HepG2 (cell line): Measurements from ENCODE around the gene HOMEZ. TPM values are rescaled to one million over a fixed set of nuclear protein-coding genes. Genes with fewer than 3 reads are reported as not detected.

Experiments used
- ETV5 ChIP-seq: IDR thresholded peaks from 2 replicates; pipeline ENCODE4 v1.6.1; 2018; ENCODE audit warnings: missing biosample characterization, missing genetic modification reagents, inconsistent platforms, borderline replicate concordance
- GLI4 ChIP-seq: sonication (generic); formaldehyde crosslinking; IDR thresholded peaks from 2 replicates; pipeline ENCODE4 v1.5.1; 2020; ENCODE audit warnings: missing genetic modification reagents, mild to moderate bottlenecking, moderate library complexity, borderline replicate concordance
- HHEX ChIP-seq: IDR thresholded peaks from 2 replicates; pipeline ENCODE4 v1.6.1; 2016; ENCODE audit warnings: control low read depth
- HNRNPLL ChIP-seq: fragments of 200-400 bp; formaldehyde crosslinking; IDR thresholded peaks from 2 replicates; pipeline ENCODE4 v1.6.1; 2017; ENCODE audit warnings: mild to moderate bottlenecking, low read depth, low read length; ENCODE audit not compliant: poor library complexity, severe bottlenecking
- JUND ChIP-seq: sonication (generic); formaldehyde crosslinking; IDR thresholded peaks from 2 replicates; pipeline ENCODE4 v1.8.0; 2022; ENCODE audit warnings: mild to moderate bottlenecking, missing genetic modification reagents
- MAFG ChIP-seq: sonication (generic); formaldehyde crosslinking; IDR thresholded peaks from 2 replicates; pipeline ENCODE4 v1.5.1; 2020; ENCODE audit warnings: mild to moderate bottlenecking, missing genetic modification reagents
- MBD4 ChIP-seq: IDR thresholded peaks from 2 replicates; pipeline ENCODE4 v1.6.1; 2012; ENCODE audit warnings: low read length, inconsistent platforms, borderline replicate concordance
- NFE2L2 ChIP-seq: fragments of 150-350 bp; IDR thresholded peaks from 2 replicates; pipeline ENCODE4 v1.6.1; 2014; ENCODE audit warnings: low read length
- NFKBIZ ChIP-seq: IDR thresholded peaks from 2 replicates; pipeline ENCODE4 v1.6.1; 2018; ENCODE audit warnings: missing genetic modification reagents, missing compliant biosample characterization
- PHF8 ChIP-seq: sonication (generic); formaldehyde crosslinking; IDR thresholded peaks from 2 replicates; pipeline ENCODE4 v1.5.0; 2020; ENCODE audit warnings: missing genetic modification reagents
- SP140L ChIP-seq: sonication (generic); formaldehyde crosslinking; IDR thresholded peaks from 2 replicates; pipeline ENCODE4 v1.4.0; 2020; ENCODE audit warnings: missing genetic modification reagents, borderline replicate concordance
- SRY ChIP-seq: sonication (generic); formaldehyde crosslinking; IDR thresholded peaks from 2 replicates; pipeline ENCODE4 v1.8.0; 2022; ENCODE audit warnings: mild to moderate bottlenecking, missing genetic modification reagents
- ZBTB7A ChIP-seq: sonication (generic); formaldehyde crosslinking; IDR thresholded peaks from 2 replicates; pipeline ENCODE4 v1.8.0; 2022; ENCODE audit warnings: mild to moderate bottlenecking, missing genetic modification reagents
- ZHX1 ChIP-seq: sonication (generic); formaldehyde crosslinking; IDR thresholded peaks from 2 replicates; pipeline ENCODE4 v1.8.1; 2022; ENCODE audit warnings: low read depth, mild to moderate bottlenecking, missing genetic modification reagents
- ZNF101 ChIP-seq: sonication (generic); formaldehyde crosslinking; IDR thresholded peaks from 2 replicates; pipeline ENCODE4 v1.4.0; 2020; ENCODE audit warnings: mild to moderate bottlenecking, low read depth, missing genetic modification reagents, borderline replicate concordance
- ZNF205 ChIP-seq: IDR thresholded peaks from 2 replicates; pipeline ENCODE4 v1.6.1; 2018; ENCODE audit warnings: missing biosample characterization, missing genetic modification reagents
- ZNF234 ChIP-seq: sonication (generic); formaldehyde crosslinking; conservative IDR thresholded peaks from 2 replicates; pipeline ENCODE4 v1.5.1; 2020; ENCODE audit warnings: mild to moderate bottlenecking, missing genetic modification reagents
- ZNF253 ChIP-seq: sonication (generic); formaldehyde crosslinking; IDR thresholded peaks from 2 replicates; pipeline ENCODE4 v1.8.0; 2022; ENCODE audit warnings: mild to moderate bottlenecking, missing genetic modification reagents, borderline replicate concordance
- ZNF264 ChIP-seq: sonication (generic); formaldehyde crosslinking; IDR thresholded peaks from 2 replicates; pipeline ENCODE4 v1.4.0; 2020; ENCODE audit warnings: missing genetic modification reagents
- ZNF563 ChIP-seq: sonication (generic); formaldehyde crosslinking; IDR thresholded peaks from 2 replicates; pipeline ENCODE4 v1.8.0; 2022; ENCODE audit warnings: mild to moderate bottlenecking, moderate library complexity, missing genetic modification reagents
- ZNF616 ChIP-seq: sonication (generic); formaldehyde crosslinking; IDR thresholded peaks from 2 replicates; pipeline ENCODE4 v1.5.0; 2020; ENCODE audit warnings: low read depth, mild to moderate bottlenecking, missing genetic modification reagents
- ZNF781 ChIP-seq: sonication (generic); formaldehyde crosslinking; IDR thresholded peaks from 2 replicates; pipeline ENCODE4 v1.5.1; 2020; ENCODE audit warnings: borderline replicate concordance, mild to moderate bottlenecking, missing genetic modification reagents; ENCODE audit errors: not compliant biosample characterization
- polyA plus RNA-seq, 8 experiments: library from polyadenylated mRNA; depleted of rRNA in 3 of 8; stranded (reverse) in 7 of 8; unstranded in 1 of 8; fragments of >200 nt; fragmentation: Illumina TruSeq in 4 of 8; extraction: Trizol in 4 of 8; gene quantifications; 2 replicates each; pipeline versions ENCODE4 v1.2.1 to v1.2.3, GENCODE V29; 2011 to 2016; ENCODE audit warnings: low read depth in 4 of 8, missing spikeins in 1 of 8, mixed read lengths in 1 of 8; ENCODE audit not compliant: insufficient read depth in 1 of 8
- total RNA-seq, 5 experiments: library from RNA; depleted of rRNA; stranded (reverse); fragments of >200 nt; fragmentation: Illumina TruSeq; extraction: Trizol; gene quantifications; 2 replicates each; pipeline ENCODE4 v1.2.3, GENCODE V29; 2016; ENCODE audit warnings: low read depth in 1 of 5
- TF ChIP-seq, protein P1 (sequence below): IDR thresholded peaks from 2 replicates; pipeline ENCODE4 v1.6.1; 2016; ENCODE audit warnings: control low read depth
- TF ChIP-seq, protein P2 (sequence below): sonication (generic); formaldehyde crosslinking; IDR thresholded peaks from 2 replicates; pipeline ENCODE4 v1.4.0; 2020; ENCODE audit warnings: missing genetic modification reagents

The HOMEZ gene
- total and polyA plus RNA-seq, 2 of the 13 experiments (the other 11 are each of a cell fraction or from before 2014, with no cell fraction given) = 14.5 to 31.8 TPM

DNA sequence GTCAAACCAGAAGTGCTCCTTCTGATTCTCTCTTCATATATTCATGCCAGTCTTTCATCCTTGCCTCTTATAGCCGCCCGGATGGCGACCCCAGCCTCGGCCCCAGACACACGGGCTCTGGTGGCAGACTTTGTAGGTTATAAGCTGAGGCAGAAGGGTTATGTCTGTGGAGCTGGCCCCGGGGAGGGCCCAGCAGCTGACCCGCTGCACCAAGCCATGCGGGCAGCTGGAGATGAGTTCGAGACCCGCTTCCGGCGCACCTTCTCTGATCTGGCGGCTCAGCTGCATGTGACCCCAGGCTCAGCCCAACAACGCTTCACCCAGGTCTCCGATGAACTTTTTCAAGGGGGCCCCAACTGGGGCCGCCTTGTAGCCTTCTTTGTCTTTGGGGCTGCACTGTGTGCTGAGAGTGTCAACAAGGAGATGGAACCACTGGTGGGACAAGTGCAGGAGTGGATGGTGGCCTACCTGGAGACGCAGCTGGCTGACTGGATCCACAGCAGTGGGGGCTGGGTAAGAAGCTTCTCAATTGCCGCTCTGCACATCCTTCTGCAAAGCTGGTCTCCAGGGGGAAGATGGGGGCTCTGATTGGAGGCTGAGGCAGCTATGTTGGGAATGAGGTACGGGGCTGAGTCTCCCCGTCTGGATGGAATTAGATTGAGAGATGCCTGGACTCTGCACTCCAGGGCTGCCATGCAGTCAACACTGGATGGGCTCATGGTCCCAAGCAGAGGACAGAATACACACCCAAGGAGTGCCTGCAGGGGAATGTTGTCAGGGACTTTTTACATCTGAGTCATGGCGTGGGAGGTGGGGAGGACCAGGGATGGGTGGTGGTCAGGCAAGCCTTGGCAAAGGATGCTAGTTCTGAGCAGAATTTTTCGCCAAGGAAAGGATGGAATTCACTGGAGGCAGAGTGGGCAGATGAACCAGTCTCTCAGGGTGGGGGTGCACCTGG is 22.0 kb upstream of the HOMEZ start (continued):
- TF ChIP-seq, protein P1, sequence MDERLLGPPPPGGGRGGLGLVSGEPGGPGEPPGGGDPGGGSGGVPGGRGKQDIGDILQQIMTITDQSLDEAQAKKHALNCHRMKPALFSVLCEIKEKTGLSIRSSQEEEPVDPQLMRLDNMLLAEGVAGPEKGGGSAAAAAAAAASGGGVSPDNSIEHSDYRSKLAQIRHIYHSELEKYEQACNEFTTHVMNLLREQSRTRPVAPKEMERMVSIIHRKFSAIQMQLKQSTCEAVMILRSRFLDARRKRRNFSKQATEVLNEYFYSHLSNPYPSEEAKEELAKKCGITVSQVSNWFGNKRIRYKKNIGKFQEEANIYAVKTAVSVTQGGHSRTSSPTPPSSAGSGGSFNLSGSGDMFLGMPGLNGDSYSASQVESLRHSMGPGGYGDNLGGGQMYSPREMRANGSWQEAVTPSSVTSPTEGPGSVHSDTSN (CRISPR knock-in tag) = no peak
- TF ChIP-seq ZNF205 (CRISPR knock-in tag) (no peak), PHF8 (no peak), ZNF264 (no peak), ZBTB7A (CRISPR knock-in tag) (no peak), ZNF781 (CRISPR knock-in tag) (no peak), HNRNPLL (no peak), ZHX1 (CRISPR knock-in tag) (no peak), MAFG (CRISPR knock-in tag) (no peak), JUND (CRISPR knock-in tag) (no peak), SRY (CRISPR knock-in tag) (no peak), HHEX (CRISPR knock-in tag) (no peak), ETV5 (CRISPR knock-in tag) (no peak), NFE2L2 (no peak), NFKBIZ (CRISPR knock-in tag) (no peak), ZNF253 (CRISPR knock-in tag) (no peak), ZNF101 (CRISPR knock-in tag) (no peak), ZNF563 (CRISPR knock-in tag) (no peak), ZNF616 (no peak), GLI4 (CRISPR knock-in tag) (no peak), MBD4 (no peak), ZNF234 (no peak), SP140L (CRISPR knock-in tag) (no peak)
- TF ChIP-seq, protein P2, sequence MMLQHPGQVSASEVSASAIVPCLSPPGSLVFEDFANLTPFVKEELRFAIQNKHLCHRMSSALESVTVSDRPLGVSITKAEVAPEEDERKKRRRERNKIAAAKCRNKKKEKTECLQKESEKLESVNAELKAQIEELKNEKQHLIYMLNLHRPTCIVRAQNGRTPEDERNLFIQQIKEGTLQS (CRISPR knock-in tag) = no peak
